Vagina (tissue), 2 donors: Measurements from ENCODE around the gene GRM8.

ENCODE experiments used
- CTCF ChIP-seq, 3 experiments: fragments of 450-650 bp in 2 of 3; fragments of 200-600 bp in 1 of 3; sonication (generic) in 1 of 3; IDR thresholded peaks; one replicate each; pipeline ENCODE4 v1.5.1; 2017 to 2019; ENCODE audit warnings: antibody characterized with exemption in 3 of 3, mild to moderate bottlenecking in 2 of 3, moderate library complexity in 2 of 3
- POLR2A ChIP-seq, 2 donors: fragments of 450-650 bp; IDR thresholded peaks; one replicate each; pipeline ENCODE4 v1.6.1; 2017; ENCODE audit warnings: antibody characterized with exemption in 2 of 2, mild to moderate bottlenecking in 2 of 2, moderate library complexity in 2 of 2

- no peak for TF ChIP-seq CTCF (IDR thresholded peaks at IDR 0.05)
- TF ChIP-seq POLR2A (IDR thresholded peaks at IDR 0.05), result no peak
Measured at GRCh38 chr7:126783613-126784012, 469.1 kb downstream of the GRM8 start.
